LNCaP clone FGC (cell line): ENCODE measurements around the gene FAM120B.

Experiments used
- DNase-seq: peaks from one replicate; pipeline ENCODE4 v3.0.0-alpha.2; 2011; ENCODE audit warnings: low read depth
- H3K4me3 ChIP-seq: 2 replicates; pipeline ENCODE4 v1.5.1; 2011; ENCODE audit warnings: mild to moderate bottlenecking, low read depth, low read length, control low read depth
- TF ChIP-seq, protein P1 (sequence below): IDR thresholded peaks from 2 replicates; pipeline ENCODE4 v1.5.1; 2012; ENCODE audit warnings: mild to moderate bottlenecking; ENCODE audit not compliant: control insufficient read depth, insufficient read depth; ENCODE audit errors: extremely low read depth

The FAM120B gene

DNA sequence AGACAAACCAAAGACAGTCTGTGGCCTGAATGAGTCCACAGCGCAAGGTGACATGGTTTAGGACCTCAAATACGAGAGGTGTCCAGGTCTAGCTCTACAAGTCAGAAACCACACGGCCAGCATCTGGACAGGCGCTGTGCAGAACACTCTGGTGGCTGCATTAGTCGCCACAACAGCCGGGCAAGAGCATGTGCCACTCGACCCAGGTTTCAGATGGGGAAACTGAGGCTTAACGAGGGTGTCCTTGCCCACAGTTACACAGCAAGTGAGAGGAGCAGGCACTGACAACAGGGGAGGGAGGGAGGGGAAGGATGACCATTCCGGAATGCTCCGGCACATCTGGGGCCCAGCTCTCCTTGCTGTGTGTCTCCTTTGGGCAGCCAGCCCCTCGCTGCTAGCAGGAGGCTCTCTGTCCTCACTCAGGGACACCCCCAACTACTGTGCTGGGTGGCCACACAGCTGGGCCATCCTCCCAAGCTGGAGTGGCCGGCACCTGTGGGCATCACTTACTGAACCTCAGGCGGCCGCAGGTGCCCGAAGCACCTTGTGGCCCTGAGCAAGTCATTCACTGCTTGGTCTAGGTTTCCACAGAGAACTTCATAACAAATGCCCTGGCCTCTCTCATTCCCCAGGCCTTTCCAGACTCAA, 22.3 kb upstream of the FAM120B start:
- no peak for DNase-seq
- H3K4me3 ChIP-seq: no peak overlapping the region
- TF ChIP-seq, protein P1, sequence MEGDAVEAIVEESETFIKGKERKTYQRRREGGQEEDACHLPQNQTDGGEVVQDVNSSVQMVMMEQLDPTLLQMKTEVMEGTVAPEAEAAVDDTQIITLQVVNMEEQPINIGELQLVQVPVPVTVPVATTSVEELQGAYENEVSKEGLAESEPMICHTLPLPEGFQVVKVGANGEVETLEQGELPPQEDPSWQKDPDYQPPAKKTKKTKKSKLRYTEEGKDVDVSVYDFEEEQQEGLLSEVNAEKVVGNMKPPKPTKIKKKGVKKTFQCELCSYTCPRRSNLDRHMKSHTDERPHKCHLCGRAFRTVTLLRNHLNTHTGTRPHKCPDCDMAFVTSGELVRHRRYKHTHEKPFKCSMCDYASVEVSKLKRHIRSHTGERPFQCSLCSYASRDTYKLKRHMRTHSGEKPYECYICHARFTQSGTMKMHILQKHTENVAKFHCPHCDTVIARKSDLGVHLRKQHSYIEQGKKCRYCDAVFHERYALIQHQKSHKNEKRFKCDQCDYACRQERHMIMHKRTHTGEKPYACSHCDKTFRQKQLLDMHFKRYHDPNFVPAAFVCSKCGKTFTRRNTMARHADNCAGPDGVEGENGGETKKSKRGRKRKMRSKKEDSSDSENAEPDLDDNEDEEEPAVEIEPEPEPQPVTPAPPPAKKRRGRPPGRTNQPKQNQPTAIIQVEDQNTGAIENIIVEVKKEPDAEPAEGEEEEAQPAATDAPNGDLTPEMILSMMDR: no peak

DNA sequence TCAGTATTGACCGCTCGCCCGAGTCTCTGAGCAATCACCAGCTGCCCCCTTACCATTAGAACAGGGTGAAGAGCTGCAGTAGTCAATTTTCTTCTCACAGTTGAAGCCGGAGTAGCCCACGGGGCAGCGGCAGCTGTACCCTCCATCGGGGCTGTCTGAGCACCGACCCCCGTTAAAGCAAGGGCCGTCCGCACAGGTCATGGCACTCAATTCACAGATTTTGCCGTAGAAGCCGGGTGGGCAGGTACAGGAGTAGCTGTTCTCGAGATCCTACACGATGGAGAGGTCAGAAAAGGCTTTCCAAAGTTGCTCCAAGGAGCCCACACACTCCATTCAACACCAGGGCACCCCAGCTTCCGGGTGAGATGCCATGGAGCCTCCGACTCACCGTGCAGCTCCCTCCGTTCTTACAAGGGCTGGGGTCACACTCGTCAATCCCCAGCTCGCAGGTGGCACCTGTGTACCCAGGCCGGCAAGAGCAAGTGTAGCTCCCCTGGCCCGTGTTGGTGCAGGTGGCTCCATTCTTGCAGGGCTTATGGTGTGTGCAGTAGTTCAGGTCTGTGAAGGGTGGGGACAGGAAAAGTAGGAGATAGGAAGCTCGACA, 21.6 kb upstream of the FAM120B start:
- DNase-seq: no peak
- H3K4me3 ChIP-seq: no peak overlapping the region
- TF ChIP-seq, protein P1: no peak

DNA sequence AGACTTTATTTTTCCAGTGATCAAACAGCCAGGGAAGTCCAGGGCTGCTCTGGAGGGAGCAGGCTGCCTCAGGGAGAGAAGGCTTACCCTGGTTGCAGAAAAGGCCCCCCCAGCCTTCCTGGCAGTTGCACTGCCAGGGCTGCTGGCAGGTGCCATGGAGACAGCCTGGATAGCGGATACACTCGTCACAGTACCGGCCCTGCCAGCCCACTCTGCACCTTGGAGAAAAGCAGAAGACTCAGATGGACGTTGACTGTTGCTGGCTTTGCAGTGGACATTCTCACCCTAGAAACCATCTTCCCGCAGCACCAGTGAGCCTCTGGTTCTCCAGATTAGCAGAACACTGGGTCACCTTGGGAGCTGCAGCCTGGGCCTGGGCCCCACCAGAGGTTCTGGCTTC, 21.1 kb upstream of the FAM120B start:
- DNase-seq: no peak
- no peak overlapping the region for H3K4me3 ChIP-seq
- TF ChIP-seq, protein P1: no peak

DNA sequence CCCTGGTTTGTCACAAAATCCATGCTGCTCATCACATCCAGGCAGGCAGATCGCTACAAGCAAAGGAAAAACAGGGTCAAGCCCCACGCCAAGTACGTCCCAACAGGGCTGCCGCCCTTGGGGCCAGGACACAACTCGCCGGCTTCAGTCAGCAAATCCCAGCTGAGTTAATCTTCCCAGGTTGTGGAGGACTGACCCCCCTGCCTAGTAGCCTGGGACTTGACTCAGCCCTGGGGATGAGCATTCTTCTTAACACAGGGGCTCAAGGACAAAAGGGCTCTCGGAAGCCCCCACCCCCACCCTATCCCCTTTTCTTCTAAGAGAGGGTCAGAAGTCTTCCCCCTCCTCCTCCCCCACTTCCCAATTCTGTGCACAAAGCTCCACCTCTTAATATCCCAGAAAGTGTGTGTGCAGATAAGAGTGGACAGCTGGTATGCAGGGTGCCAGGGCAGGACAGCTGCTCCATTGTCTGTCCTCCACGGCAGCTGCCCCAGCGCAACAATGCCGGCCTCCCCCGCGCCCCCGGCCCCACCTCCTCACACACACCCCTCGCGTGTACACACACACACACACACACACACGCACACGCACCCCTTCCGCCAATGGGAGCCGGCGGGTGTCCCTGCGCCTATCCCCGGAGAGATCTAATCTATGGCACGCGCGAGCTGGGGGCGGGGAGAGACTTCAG, 20.2 kb upstream of the FAM120B start:
- TF ChIP-seq, protein P1: no peak
- no peak overlapping the region for H3K4me3 ChIP-seq
- no peak for DNase-seq

DNA sequence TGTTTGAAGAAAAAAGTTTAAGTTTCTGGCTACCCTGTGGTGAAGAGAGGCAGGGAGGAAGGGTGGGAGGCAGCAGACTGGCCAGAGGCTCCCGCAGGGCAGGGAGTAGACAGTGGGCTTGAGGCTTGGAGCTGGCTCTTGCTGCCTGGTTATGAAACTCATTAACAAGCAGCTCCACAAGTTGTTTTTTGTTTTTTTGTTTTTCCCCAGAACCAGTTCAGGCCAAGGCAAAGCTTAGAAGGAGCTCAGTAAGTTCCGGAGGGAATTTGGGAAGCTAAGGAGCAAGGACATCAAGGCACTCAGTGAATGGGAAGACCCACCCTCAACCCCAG, 19.7 kb upstream of the FAM120B start:
- DNase-seq: no peak
- H3K4me3 ChIP-seq: no peak overlapping the region

DNA sequence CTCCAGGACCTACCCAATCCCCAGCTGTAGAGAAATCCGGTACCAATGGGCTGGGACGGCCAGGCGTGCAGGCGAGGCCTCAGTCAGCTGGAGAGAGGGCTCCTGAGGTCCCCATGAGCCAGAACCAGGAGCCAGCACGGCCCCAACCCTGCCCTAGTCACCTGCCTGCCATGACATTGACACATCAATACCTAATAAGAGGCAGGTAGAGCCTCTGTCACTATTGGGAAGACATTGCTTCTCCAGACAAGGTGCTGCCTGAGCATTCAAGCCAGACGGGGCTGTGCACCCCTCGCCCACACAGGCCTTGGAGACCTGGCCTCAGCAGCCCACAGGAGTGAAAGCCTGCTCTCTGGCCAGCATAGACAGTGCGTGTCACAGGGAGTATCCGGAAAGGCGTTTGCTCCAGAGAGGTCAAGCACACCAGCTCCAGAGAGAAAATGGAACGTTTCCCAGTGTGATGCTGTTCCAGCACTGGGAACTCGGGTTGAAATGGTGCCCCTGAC, 19.1 kb upstream of the FAM120B start:
- DNase-seq: no peak
- TF ChIP-seq, protein P1: no peak
- no peak overlapping the region for H3K4me3 ChIP-seq

More for the DNA sequence above, 19.7 kb upstream of the FAM120B start:
- TF ChIP-seq, protein P1: no peak

DNA sequence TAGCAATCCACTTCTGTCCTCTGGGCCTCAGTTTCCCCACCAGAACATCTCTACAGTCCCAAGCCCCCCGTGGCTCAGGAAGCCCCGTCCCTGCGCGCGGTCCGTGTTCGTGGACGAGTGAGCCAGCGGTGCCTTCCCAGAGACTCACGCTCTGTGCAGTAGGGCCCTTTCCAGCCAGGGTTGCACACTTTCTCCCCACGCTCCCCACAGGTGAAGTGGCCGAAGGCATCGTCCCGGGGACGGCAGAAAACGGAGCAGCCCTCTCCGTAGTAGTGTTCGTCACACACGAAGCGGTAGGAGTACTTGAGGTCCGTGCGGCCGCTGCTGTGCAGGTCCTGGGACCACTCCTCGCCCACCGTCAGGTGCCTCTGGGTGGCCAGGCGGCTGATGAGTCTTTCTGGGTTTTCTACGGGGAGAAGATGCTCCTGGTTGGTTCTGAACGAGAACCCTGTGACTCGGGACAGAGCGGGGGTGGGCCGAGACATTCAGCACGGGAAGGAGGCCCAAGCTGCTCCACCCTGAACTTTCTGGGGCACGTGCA, 18.4 kb upstream of the FAM120B start:
- H3K4me3 ChIP-seq: no peak overlapping the region
- TF ChIP-seq, protein P1: no peak
- DNase-seq: no peak
